SK-MEL-5 (cell line): ENCODE results near the gene RABIF. TPM values are rescaled to one million over a fixed set of nuclear protein-coding genes. Genes with fewer than 3 reads are reported as not detected.
"Not testable (repeated sequence)": the region's sequence is repeated elsewhere in the genome, so short reads cannot be mapped to it uniquely, and the experiment has no call there.

Experiments
- DNase-seq: peaks from one replicate; pipeline ENCODE4 v3.0.0-alpha.2; 2016; ENCODE audit warnings: low read depth, low spot score
- in situ Hi-C: cut with HindIII; loops from 2 replicates; pipeline ENCODE4 v1.10.0; 2016; ENCODE audit warnings: low sequenced_read_pairs, high pct_unique_total_duplicates, low pct_unique_long_range_greater_than_20kb
- polyA plus RNA-seq, 2 experiments: library from polyadenylated mRNA; depleted of rRNA; stranded (reverse); fragments of >200 nt; gene quantifications; 2 replicates each; pipeline ENCODE4 v1.2.3, GENCODE V29; 2015
- total RNA-seq: library from RNA; depleted of rRNA; stranded (reverse); fragments of >200 nt; shearing (Covaris generic); gene quantifications from 2 replicates; pipeline ENCODE4 v1.2.3, GENCODE V29; 2014; rRNA removed

RABIF gene
- 6.6 and 7.7 TPM in 2 replicates for total RNA-seq
- 7.9 and 10.1 TPM in 2 replicates for polyA plus RNA-seq (2015; cell fraction: cytosol; rRNA removed)
- polyA plus RNA-seq (2015; cell fraction: nucleus; rRNA removed) = 5.8 and 8.2 TPM in 2 replicates

DNA sequence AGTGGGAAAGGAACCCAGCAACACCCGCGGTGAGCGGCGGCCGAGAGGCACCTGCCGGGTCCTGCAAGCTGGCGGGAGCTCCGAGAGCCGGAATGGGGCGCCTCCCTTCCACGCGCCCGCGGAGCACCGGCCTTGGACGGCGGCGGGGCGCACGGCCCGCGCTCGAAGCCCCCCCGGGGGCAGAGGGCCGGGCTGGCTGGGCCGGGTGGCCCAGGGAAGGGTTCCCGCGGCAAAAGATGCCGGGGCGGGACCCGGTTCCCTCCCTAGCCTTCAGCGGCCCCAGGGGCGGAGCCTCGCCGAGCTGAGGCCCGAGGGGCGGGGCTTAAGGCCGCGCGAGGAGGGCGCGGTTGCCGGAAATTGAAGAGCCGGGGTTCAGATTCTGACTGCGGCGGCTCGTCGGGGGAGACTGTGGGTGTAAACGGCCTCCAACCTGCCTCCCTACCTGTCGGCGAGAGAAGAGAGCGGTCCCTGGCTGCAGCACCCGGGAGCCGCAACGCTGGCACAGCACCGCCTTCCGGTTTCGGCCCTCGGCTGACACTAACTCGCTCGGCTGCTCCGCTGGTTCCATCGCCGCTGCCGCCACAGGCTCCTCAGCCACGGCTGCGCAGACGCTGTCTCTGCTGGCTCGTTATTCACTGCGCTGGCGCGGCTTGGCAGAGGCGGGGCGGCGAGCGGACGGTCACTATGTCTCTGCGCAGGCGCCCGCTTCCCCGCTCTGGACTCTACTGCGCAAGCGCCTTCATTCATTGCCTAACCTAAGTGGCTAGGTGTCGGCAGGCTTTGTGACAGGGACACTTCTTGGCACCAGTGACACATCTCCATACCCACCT lies at the start of gene RABIF:
RABIF (minus strand) TSS at position 619 of the 830 bp plus-strand sequence; CDS start at position 568, 51 bp downstream.
- peak; percentile 96 for DNase-seq
- in situ Hi-C loops = no loop called here

DNA sequence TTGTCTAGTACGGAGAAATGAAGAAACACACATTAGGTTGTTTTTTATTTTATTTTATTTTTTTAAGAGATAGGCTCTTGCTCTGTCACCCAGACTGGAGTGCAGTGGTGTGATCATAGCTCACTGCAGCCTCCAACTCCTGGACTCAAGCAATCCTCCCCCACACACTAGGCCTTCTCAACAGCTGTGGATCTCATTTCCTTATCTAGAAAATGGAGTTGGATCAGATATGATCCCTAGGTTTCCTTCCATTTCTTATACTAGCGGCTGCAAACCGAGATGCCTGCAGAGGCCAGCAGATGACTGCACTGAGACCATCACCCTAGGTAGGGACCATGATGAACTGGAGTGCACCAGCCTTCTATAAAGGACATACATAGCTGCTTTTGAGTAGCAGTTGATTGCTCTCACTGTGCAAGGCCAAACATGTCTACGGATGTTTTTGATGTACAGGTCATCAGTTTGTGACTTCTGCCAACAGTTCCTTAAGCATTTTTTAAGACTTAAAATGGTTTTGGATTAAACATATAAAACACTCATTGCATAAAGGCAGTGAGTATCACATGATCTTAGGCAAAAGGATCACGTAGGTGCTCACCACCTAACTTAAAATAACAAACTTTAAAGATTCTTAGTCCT lies 49.5 kb upstream of the RABIF start:
- no peak for DNase-seq
- in situ Hi-C loops = no loop called here

- DNase-seq, in situ Hi-C loops: not testable (repeated sequence)
Observed at GRCh38 chr1:202936409-202936808, 47.5 kb upstream of the RABIF start.

DNA sequence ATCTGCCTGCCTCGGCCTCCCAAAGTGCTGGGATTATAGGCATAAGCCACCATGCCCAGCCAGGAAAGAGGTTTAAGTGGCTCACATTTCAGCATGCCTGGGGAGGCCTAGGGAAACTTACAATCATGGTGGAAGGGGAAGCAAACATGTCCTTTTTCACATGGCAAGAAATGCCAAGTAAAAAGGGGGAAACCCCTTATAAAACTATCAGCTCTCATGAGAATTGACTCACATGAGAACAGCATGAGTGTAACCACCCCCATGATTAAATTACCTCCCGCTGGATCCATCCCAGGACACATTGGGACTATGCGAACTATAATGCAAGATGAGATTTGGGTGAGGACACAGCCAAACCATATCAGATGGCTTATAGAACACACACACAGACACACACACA lies 46.9 kb upstream of the RABIF start:
- in situ Hi-C loops = no loop called here
- no peak for DNase-seq

DNA sequence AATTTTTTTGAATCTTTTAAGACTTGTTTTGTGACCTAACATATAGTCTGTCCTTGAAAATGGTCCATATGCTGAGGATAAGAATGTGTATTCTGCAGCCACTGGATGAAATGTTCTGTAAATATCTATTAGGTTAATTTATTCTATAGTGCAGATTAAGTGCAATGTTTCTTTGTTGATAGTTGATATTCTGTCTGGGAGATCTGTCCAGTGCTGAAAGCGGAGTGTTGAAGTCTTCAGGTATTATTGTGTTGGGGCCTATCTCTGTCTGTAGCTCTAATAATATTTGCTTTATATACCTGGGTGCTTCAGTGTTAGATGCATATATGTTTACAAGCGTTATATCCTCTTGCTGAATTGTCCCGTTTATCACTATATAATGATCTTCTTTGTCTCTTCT lies 45.8 kb upstream of the RABIF start:
- in situ Hi-C loops = no loop called here
- DNase-seq = no peak

DNA sequence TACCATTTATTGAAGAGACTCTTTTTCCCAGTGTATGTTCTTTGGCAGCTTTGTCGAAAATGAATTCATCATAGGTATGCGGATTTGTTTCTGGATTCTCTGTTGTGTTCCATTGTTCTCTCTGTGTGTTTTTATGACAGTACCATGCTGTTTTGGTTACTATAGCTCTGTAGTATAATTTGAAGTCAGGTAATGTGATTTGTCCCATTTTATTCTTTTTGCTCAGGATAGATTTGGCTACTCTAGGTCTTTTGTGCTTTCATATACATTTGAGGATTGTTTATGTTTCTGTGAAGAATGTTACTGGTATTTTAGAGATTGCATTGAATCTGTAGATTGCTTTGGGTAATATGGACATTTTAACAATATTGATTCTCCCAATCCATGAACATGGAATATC lies 43.5 kb upstream of the RABIF start:
- in situ Hi-C loops = no loop called here
- DNase-seq = no peak

- in situ Hi-C loops = no loop called here
- DNase-seq = peak; percentile 95
Observed at GRCh38 chr1:202926581-202927491, 37.9 kb upstream of the RABIF start, which contains the start of gene KLHL12. TSS of gene KLHL12 (minus strand) at chr1:202927234. CDS start at chr1:202925162, 2,072 bp downstream.

DNA sequence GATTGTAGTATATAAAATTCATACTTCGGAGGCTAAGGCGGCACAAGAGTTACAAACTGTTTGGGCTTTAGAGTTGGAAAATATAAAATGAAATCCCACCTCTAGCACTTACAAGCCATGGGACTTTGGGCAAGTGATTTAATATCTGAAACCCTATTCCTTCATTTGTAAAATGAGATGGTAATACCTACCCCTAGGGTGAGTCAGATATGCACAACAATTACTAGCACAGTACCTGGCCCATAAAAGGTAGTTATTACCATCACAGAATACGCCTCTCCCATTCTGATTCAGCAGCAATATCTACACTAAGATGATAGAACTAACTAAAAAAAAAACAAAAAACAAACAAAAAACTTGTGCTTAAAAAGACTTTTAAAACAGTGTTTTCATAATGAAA lies 34.6 kb upstream of the RABIF start:
- DNase-seq = no peak
- in situ Hi-C loops = no loop called here

GRCh38 chr1:202919615-202920014 lies 30.7 kb upstream of the RABIF start:
- in situ Hi-C loops = no loop called here
- DNase-seq = no peak

DNA sequence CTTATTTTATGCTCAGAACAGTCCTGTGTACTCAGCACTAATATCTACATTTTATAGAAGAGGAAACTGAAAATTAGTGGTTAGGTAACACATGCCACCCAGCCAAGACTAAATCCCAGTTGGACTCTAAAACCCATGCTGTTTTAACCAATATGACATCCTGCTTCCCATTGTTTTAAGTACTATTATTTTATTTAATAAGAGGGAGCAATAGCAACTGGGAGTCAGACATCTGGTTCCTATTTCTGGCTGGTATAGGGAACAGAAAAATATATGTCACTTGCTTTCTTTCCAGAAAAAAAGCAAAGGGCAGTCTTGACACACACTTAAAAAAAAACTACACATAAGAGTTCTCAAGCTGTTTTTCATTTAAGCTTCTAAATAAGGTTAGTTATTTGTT lies 26.2 kb upstream of the RABIF start:
- in situ Hi-C loops = no loop called here
- DNase-seq = no peak

DNA sequence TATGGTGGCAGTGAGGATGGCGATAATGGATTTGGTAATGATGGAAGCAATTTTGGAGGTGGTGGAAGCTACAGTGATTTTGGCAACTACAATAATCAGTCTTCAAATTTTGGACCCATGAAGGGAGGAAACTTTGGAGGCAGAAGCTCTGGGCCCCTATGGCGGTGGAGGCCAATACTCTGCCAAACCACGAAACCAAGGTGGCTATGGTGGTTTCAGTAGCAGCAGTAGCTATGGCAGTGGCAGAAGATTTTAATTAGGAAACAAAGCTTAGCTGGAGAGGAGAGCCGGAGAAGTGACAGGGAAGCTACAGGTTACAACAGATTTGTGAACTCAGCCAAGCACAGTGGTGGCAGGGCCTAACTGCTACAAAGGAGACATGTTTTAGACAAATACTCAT lies 23.5 kb upstream of the RABIF start:
- in situ Hi-C loops, DNase-seq: not testable (repeated sequence)

DNA sequence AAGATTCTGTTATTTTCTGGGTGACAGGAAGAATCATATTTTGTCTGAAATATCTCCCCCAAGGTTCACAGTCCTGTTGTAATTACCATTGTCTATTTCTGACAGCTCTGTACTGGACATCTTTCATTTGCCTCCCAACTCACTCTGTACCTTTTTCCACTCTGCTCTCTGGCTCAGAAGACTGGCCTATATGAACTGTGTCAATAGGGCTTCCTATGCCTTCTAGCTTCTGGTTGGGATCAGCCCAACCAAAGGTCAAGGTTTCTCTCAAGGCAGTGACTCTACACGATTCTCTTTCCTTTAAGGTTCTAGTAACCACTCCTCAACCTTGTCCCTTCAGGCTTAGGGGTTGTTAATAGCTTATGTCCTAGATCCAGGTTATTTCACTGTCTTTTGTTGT lies 20.5 kb upstream of the RABIF start:
- in situ Hi-C loops = no loop called here
- no peak for DNase-seq

GRCh38 chr1:202908998-202909397 lies 20.0 kb upstream of the RABIF start:
- in situ Hi-C loops = no loop called here

GRCh38 chr1:202905331-202905730 lies 16.4 kb upstream of the RABIF start:
- DNase-seq = no peak
- in situ Hi-C loops = no loop called here

More at GRCh38 chr1:202908998-202909397, 20.0 kb upstream of the RABIF start:
- no peak for DNase-seq

- in situ Hi-C loops = not testable (repeated sequence)
Observed at GRCh38 chr1:202903808-202904207, 14.9 kb upstream of the RABIF start.

DNA sequence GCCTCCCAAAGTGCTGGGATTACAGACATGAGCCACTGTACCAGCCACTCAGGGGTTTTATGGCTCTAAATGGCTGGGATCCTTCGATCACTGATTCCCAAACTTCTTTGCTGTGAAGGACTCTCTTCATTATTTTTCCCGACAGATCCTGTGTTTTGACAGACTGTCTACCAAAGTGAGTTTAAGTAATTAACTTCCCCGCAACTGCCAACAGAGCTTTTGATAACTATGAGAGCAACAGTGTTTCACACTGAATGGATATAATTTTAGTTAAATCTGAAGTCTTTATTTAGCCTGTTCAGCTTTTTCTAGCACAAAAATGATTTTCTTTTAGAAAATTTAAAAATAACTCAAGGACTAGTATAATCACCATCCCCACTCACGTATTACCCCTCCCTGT lies 12.6 kb upstream of the RABIF start:
- DNase-seq = no peak
- in situ Hi-C loops = no loop called here

More at GRCh38 chr1:202903808-202904207, 14.9 kb upstream of the RABIF start:
- DNase-seq = not testable (repeated sequence)

DNA sequence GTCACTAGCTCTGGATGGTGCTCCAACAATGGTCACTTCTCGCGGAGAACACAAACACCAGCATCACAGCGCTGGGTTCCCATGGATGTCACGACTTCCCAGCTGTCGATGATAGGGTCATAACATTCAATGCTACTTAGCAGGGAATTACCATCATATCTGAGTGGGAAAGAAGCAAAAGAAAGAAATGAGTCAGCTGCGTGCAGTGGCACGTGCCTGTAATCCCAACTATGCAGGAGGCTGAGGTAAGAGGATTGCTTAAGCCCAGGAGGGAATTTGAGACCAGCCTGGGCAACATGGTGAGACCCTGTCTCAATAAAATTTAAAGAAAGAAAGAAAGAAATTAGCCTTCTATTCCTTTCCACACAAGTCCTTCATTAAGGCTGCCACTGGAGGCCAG lies 3.6 kb upstream of the RABIF start:
- in situ Hi-C loops = no loop called here
- DNase-seq = no peak

DNA sequence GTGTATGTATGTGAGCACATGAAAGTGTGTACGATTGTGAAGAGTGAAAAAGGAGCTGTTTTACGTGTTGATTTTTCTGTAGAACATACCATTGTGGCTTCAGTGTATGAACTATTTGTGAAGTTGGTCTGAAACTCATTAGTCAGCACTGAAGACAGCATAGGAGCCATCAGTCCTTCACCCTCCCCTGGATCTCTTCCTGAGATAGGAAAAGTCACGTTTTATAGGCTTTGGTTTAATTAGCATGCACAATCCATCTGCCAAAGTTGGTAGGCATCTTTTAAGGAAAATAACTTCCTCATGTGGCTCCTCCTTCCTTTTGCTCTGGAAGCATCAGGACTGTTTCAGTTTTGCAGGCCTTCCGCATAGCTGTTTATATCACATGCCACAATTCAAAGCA lies 1.4 kb upstream of the RABIF start:
- no peak for DNase-seq
- in situ Hi-C loops = no loop called here
